ENCODE results near the gene KLRD1. TPM values are rescaled to one million over a fixed set of nuclear protein-coding genes. Genes with fewer than 3 reads are reported as not detected.

KLRD1 gene
- polyA plus RNA-seq, 1 of the 3 experiments (the other 2 are of a cell fraction): not detected

GRCh38 chr12:10289005-10289754 is 18.5 kb upstream of the KLRD1 start (continued):
- no peak for TF ChIP-seq NRF1 (IDR thresholded peaks at IDR 0.05; ENCODE audit: low read depth, low read length)

DNA sequence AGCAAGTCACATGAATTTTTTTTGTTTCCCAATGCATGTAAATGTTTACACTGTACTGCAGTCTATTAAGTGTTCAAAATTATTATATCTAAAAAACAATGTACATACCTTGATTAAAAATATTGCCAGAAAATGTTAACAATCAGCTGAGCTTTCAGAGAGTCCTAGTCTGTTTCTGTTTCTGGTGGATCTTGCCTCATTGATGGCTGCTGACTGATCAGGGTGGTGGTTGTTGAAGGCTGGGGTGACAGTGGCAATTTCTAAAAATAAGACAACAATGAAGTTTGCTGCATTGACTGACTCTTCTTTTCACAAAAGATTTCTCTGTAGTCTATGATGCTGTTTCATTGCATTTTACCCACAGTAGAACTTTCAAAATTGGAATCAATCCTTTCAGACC is 16.6 kb upstream of the KLRD1 start:
- Histone ChIP-seq H2AFZ (ENCODE audit: low read depth) (no peak overlapping the region), H3K79me2 (ENCODE audit: insufficient read depth) (no peaks in the 10 kb centered on the region), H3K9ac (no peak overlapping the region), H4K20me1 (ENCODE audit: insufficient read depth) (no peaks in the 10 kb centered on the region), H3F3A (replicated peaks; ENCODE audit: insufficient read depth) (no peaks in the 10 kb centered on the region), H3K9me3 (no peaks in the 10 kb centered on the region), H3K27ac (ENCODE audit: low read depth in 2 of 2, low read length in 1 of 2) (no peak overlapping the region), H3K36me3 (replicated peaks in 1 of 2; ENCODE audit: control insufficient read depth in 1 of 2, insufficient read depth in 2 of 2, low read length in 1 of 2) (no peaks in the 10 kb centered on the region), H3K4me3 (ENCODE audit: low read depth in 2 of 2, low read length in 1 of 2) (no peak overlapping the region), H3K27me3 (ENCODE audit: insufficient read depth) (no peaks in the 10 kb centered on the region), H3K4me1 (ENCODE audit: control insufficient read depth in 1 of 2, insufficient read depth in 2 of 2, low read depth in 1 of 2, low read length in 1 of 2) (no peaks in the 10 kb centered on the region), H3K9me2 (no peaks in the 10 kb centered on the region), H3K4me2 (no peak overlapping the region)
- TF ChIP-seq IRF3 (IDR thresholded peaks at IDR 0.05; ENCODE audit: low read depth, low read length) (no peak), JUND (IDR thresholded peaks at IDR 0.05) (no peak), ELF1 (IDR thresholded peaks at IDR 0.05) (no peak), TAF1 (IDR thresholded peaks at IDR 0.05; ENCODE audit: borderline replicate concordance, low read depth, low read length) (no peak), EZH2phosphoT487 (IDR thresholded peaks at IDR 0.05; ENCODE audit: borderline replicate concordance, low read depth) (no peak), GABPA (IDR thresholded peaks at IDR 0.05; ENCODE audit: low read depth) (no peak), RFX5 (IDR thresholded peaks at IDR 0.05; ENCODE audit: low read length) (no peak), MAX (IDR thresholded peaks at IDR 0.05; ENCODE audit: low read depth) (no peak), MEF2A (IDR thresholded peaks at IDR 0.05; ENCODE audit: borderline replicate concordance, low read depth) (no peak), FOSL2 (IDR thresholded peaks at IDR 0.05; ENCODE audit: borderline replicate concordance, low read depth) (no peak), GATA2 (CRISPR knock-in tag; IDR thresholded peaks at IDR 0.05) (no peak), FOXM1 (IDR thresholded peaks at IDR 0.05; ENCODE audit: low read depth) (no peak), EP300 (IDR thresholded peaks at IDR 0.05; ENCODE audit: borderline replicate concordance in 1 of 2, low read depth in 1 of 2, low read length in 1 of 2) (no peak), RXRA (IDR thresholded peaks at IDR 0.05; ENCODE audit: borderline replicate concordance, low read depth) (no peak), YY1 (IDR thresholded peaks at IDR 0.05; ENCODE audit: low read depth) (no peak)
- no peak for DNase-seq
- ChIA-PET POLR2A (no interaction called here), CTCF (no interaction called here)

DNA sequence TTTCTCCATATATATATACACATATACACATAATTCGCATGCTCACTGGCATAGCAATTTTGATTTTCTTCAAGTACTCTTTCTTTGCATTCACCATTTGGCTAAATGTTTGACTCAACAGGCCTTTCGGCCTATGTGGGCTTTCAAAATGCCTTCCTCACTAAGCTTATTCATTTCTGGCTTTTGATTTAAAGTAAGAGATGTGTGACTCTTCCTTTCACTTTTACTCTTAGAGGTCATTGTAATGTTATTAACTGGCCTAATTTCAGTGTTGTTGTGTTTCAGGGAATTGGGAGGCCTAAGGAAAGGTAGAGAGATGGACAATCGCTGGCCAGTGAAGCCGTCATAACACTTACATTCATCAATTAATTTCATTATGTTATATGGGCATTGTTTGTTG is 14.5 kb upstream of the KLRD1 start:
- CTCF ChIA-PET: interaction anchor here (1.4 kb wide), 1 partner anchor 58 kb away, joined by 3 read pairs; no protein-coding TSS in a partner anchor
- TF ChIP-seq NFIC (IDR thresholded peaks at IDR 0.05; ENCODE audit: borderline replicate concordance) (no peak), USF1 (IDR thresholded peaks at IDR 0.05; ENCODE audit: borderline replicate concordance, low read depth) (no peak), SIN3A (IDR thresholded peaks at IDR 0.05; ENCODE audit: borderline replicate concordance, low read depth, low read length) (no peak), NRF1 (IDR thresholded peaks at IDR 0.05; ENCODE audit: low read depth, low read length) (no peak), FOXM1 (IDR thresholded peaks at IDR 0.05; ENCODE audit: low read depth) (no peak), EP300 (IDR thresholded peaks at IDR 0.05; ENCODE audit: borderline replicate concordance in 1 of 2, low read depth in 1 of 2, low read length in 1 of 2) (no peak), TCF12 (IDR thresholded peaks at IDR 0.05) (no peak), RCOR1 (IDR thresholded peaks at IDR 0.05; ENCODE audit: low read length) (no peak), JUND (IDR thresholded peaks at IDR 0.05) (no peak), IRF3 (IDR thresholded peaks at IDR 0.05; ENCODE audit: low read depth, low read length) (no peak), TEAD4 (IDR thresholded peaks at IDR 0.05; ENCODE audit: borderline replicate concordance, insufficient read depth) (no peak)

More for the DNA sequence above, 14.5 kb upstream of the KLRD1 start:
- Histone ChIP-seq H3K27ac (ENCODE audit: low read depth in 2 of 2, low read length in 1 of 2) (no peak overlapping the region), H4K20me1 (ENCODE audit: insufficient read depth) (no peaks in the 10 kb centered on the region), H3K79me2 (ENCODE audit: insufficient read depth) (no peaks in the 10 kb centered on the region), H3K27me3 (ENCODE audit: insufficient read depth) (no peaks in the 10 kb centered on the region; the same call in 1 of the 2 replicates), H3K4me3 (ENCODE audit: low read depth in 2 of 2, low read length in 1 of 2) (no peak overlapping the region), H3K4me2 (no peak overlapping the region), H3K9me2 (no peaks in the 10 kb centered on the region), H3F3A (replicated peaks; ENCODE audit: insufficient read depth) (no peaks in the 10 kb centered on the region), H3K9me3 (no peaks in the 10 kb centered on the region), H2AFZ (ENCODE audit: low read depth) (no peak overlapping the region), H3K4me1 (ENCODE audit: control insufficient read depth in 1 of 2, insufficient read depth in 2 of 2, low read depth in 1 of 2, low read length in 1 of 2) (no peaks in the 10 kb centered on the region), H3K9ac (no peak overlapping the region), H3K36me3 (replicated peaks in 1 of 2; ENCODE audit: control insufficient read depth in 1 of 2, insufficient read depth in 2 of 2, low read length in 1 of 2) (no peaks in the 10 kb centered on the region)
- WGBS (ENCODE audit: low lambda C conversion rate): 25% methylated on average over 4 of the region's 4 CpGs
- DNase-seq: no peak
- POLR2A ChIA-PET: no interaction called here
